HG03139 (cell line): ENCODE measurements around the gene IFT88.
A peak's percentile ranks its signal among the peaks of the same experiment; 100 is the strongest.

Experiments
- ATAC-seq: cut with Tn5 transposase; IDR thresholded peaks from one replicate; pipeline ENCODE4 v1.9.1; 2021; ENCODE audit not compliant: unreplicated experiment

The IFT88 gene, protein sequence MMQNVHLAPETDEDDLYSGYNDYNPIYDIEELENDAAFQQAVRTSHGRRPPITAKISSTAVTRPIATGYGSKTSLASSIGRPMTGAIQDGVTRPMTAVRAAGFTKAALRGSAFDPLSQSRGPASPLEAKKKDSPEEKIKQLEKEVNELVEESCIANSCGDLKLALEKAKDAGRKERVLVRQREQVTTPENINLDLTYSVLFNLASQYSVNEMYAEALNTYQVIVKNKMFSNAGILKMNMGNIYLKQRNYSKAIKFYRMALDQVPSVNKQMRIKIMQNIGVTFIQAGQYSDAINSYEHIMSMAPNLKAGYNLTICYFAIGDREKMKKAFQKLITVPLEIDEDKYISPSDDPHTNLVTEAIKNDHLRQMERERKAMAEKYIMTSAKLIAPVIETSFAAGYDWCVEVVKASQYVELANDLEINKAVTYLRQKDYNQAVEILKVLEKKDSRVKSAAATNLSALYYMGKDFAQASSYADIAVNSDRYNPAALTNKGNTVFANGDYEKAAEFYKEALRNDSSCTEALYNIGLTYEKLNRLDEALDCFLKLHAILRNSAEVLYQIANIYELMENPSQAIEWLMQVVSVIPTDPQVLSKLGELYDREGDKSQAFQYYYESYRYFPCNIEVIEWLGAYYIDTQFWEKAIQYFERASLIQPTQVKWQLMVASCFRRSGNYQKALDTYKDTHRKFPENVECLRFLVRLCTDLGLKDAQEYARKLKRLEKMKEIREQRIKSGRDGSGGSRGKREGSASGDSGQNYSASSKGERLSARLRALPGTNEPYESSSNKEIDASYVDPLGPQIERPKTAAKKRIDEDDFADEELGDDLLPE

DNA sequence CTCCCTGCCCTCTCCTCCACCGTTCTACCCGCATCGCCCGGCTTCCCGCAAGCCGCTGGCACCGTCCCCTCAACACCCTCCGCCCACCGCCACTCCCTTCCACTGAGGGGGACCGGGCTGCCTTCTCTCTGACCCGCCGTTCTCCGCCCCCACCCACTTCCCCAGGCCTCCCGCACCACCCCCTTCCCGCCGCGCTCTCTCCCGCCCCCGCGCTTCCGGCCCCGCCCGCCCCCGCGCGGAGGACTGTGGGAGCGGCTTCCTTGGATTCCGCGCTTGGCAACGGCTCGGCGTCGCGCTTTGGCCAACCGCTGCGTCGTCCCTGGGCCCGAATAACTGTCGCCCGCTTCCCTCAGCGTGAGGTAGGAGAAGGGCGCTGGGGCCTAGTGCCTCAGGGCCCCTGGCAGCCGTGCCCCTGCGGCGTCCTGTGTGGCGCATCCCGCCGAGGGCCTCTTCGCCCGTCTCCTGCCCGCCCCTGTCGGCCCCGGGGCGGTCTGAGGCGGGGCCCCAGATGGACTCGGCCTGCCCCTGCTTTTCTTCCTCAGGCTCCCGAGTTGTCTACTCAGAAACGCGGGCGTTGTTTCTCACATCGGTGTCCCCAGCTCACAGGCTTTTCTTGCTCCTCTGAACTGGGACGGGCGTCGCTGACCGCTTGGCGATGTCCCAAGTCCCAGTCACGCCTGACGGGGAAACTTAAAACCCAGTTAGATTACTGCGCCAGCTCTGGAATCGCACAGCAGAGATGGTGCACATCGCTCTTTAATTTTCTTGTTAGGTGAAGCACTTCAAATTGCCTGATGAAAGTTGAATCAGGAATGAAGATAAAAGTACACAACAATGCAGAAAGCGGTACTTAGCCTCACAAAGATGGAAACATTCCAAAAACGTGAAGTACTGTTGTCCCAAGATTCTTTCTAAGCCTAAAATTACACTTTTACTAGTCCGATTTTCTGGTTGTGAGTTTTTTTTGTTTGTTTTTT lies at the start of gene IFT88:
Gene IFT88 (plus strand): TSS at position 260 of the 977 bp plus-strand sequence. CDS start 7,229 bp downstream, outside the sequence.
- ATAC-seq = peak; percentile 75

DNA sequence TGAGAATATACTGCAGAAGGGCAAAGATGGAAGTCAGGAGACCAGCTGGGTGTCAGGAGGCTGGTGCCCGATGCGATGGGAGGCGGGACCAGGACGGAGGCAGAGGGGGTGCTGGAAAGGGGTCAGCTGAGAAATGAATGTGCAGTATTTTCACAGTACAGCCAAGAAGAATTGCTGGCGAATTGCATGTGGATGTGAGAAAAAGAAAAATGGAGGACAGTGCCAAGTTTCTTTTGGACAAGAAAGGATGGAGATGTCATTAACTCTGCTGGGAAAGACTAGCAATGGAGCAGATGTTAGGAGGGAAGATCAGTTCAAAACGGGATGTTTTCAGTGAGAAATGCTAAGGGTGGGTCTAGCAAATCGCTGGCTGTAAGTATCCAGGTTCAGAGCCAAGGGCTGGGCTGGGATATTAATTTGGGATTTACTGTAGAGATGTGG lies 48.3 kb upstream of the IFT88 start:
- ATAC-seq = no peak

DNA sequence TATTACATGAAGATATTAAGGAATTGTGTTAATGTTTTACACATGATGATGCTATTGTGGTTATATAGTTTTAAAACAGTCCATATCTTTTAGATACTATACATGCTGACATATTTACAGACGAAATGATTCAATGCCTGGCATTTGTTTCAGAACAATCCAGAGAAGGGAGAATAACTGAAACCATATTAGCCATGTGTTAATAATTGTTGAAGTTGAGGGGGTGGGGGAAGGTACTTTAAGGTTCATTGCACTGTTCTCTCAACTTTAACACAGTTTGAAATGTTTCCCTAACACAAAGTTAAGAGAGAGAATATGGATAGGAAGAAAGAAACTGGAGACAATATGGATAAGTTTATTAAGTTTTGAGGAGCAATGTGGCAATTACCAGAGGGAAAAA lies 47.1 kb upstream of the IFT88 start:
- no peak for ATAC-seq

DNA sequence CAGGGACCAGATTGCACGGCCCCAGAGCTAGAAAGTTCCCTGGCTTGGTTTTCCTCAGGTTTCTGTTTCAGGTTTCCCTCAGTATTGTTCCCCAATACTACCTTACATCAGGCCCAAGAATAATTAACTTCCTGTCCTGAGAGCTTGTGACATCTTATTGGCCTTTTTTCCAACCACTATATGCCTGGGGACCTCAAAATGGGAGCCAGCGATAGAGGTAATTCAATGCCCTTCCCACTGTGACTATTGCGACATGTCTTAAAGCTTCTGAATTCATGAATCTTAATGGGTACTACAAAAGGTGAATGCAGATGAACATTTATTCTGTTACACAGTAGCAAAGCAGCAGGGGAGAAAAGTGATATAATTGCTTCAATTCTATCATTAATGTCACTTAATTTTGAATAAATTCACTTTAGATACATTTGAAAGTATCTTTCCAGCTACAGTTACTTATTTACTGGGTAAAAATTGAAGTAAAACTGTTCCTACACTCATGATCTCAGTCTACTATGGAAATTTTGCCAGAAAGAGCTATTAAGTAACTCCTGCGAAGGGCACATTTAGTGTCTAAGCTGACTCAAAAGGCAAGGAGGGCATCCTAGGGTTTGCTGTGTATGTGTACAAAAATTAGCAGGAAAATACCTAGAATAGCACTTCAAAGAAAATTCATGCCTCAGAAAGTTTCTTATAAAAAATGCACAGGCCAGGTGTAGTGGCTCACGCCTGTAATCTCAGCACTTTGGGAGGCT lies 45.4 kb upstream of the IFT88 start:
- ATAC-seq = no peak

DNA sequence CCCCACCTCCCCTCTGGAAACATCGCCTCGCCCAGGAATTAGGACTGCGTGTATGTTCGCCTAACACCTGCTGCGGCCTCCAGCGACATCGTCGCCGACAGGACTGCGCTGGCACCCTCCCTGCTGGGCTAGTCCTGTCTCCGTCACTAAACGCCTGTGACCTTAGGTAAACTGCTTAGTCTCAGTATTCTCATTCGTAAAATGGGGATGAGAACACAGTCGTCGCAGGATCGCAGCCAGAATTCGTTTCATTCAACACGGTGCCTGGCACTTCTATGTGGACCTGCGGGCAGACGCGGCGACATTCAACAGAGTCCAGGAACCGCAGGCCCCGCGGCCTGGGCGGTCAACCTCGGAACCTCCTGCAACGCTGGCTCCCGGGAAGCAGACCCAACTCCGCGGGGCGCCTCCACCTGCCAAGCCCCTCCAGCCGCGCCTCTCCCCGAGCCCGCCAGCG lies 41.8 kb upstream of the IFT88 start:
- no peak for ATAC-seq

GRCh38 chr13:20525601-20526544 lies 41.1 kb upstream of the IFT88 start, which contains the start of gene CRYL1:
Gene CRYL1, minus strand, starts transcription at chr13:20525857. Its CDS starts 63 bp downstream, at chr13:20525794.
- ATAC-seq = peak; percentile 63

- ATAC-seq = no peak
Measured at GRCh38 chr13:20526664-20527063, 40.3 kb upstream of the IFT88 start.

GRCh38 chr13:20528452-20528851 lies 38.5 kb upstream of the IFT88 start:
- ATAC-seq = no peak

- no peak for ATAC-seq
Measured at GRCh38 chr13:20534038-20534608, 32.8 kb upstream of the IFT88 start.

DNA sequence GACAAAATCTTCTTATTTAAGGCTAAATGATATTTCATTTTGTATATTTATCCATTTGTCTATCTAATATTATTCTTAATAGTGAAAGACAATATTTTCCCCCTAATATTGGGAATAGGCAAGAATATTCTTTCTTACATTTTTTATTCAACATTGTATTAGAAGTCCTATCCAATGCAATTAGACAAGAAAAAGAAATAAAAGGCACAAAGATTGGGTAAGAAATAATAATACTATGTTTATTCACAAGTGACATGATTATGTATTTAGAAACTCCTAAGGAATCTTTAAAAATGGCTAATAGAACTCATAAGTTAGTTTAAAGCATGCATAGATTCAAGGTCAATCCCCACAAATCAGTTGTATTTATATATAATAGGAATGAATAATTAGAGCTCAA lies 30.0 kb upstream of the IFT88 start:
- ATAC-seq = no peak

DNA sequence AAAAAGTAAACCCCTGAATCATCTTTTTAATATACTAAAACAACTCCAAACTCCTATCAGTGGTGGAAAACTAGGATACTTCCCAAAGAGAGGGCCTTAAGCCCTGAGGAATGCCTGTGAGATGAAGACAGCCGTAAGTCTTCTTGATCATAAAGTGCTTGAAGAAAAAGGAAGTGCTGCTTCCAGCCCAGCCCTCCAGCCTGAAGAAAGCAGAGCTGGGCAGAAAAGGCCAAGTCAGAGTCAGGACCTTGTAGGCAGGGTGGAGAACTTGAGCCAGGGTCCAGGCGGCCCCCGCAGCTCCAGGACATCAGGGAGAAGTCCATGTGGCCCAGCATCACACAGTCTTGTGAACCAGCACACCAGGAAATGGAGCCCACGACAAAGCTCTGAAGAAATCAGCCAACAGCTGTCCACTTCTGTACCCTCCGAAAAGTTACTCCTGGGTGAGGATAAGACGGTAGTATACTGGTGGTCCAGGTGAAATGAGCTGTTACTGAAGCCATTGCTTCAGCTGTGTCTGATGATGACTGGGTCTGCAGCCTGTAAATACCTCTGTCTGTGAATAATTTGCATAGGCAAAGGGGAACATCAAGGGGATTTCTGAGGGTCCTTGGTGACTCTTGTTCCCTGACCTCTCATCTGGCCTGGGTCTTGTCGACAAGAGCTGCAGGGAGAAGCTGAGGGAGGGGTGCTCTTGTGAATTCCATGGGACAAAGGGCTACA lies 22.6 kb upstream of the IFT88 start:
- ATAC-seq = no peak

DNA sequence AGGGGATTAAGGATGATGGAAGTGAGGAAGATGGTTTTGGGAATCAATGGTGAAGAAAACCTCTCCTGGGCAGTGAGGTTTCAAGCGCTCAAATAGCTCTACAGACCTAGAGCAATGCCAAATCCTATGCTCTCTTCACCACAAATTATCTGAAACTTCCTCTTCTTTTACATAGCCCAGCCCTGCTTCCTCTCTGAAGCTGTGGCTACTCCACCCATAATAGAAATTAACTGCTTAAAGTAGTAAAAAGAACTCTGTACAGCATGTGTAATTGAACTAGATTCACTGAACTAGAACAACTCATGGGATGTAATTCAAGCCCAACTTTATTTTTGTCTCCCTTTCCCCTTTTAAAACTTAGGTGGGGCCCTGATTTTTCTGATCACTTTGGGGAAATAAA lies 20.4 kb upstream of the IFT88 start:
- peak; percentile 65 for ATAC-seq

GRCh38 chr13:20547479-20547908 lies 19.5 kb upstream of the IFT88 start:
- ATAC-seq = no peak

- ATAC-seq = no peak
Measured at GRCh38 chr13:20550799-20551198, 16.2 kb upstream of the IFT88 start.

- ATAC-seq = no peak
Measured at GRCh38 chr13:20553311-20553710, 13.6 kb upstream of the IFT88 start.

DNA sequence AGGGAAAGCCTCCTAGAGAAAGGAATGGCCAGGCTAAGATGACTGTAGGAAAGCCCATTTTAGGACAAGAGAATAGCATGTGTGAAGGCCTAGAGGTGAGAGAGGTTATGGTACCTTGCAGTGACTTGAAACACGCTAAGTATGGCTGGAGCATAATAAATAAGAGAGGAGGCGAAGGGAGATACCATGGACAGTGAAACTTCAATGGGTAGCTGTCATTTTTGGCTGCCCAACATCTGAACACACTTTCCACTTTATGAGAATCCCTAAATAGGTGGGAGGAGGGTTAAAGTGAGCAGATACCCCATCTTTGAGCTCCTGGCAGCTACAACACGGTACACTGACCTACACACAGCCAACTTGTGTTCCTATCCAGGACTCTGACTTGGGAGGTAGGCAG lies 8.0 kb upstream of the IFT88 start:
- no peak for ATAC-seq

GRCh38 chr13:20559659-20560356 lies 7.1 kb upstream of the IFT88 start:
- no peak for ATAC-seq
